K562 (cell line): ENCODE data around the gene RBM12. TPM values are rescaled to one million over a fixed set of nuclear protein-coding genes. Genes with fewer than 3 reads are reported as not detected.

ENCODE experiments used
- ATAC-seq: fragments of 200-7000 bp; cut with Tn5 transposase; 3 replicates; pipeline ENCODE4 v1.9.1; 2020; ENCODE audit warnings: moderate library complexity
- BruUV-seq: library from RNA; stranded (reverse); fragments of 400-500 nt; replicated peaks from 2 replicates; lab custom pipeline; 2021; lab: Mats Ljungman, UMichigan
- CTCF ChIA-PET: fragments of 300-600 bp; formaldehyde crosslinking; extraction: SDS; loops from one replicate; lab custom pipeline; 2021; ENCODE audit warnings: low intra/inter-chr PET ratio; lab: Yijun Ruan, JAX
- POLR2A ChIA-PET: fragments of 300-600, 350-650 bp; sonication (Branson Sonifier 250); formaldehyde crosslinking; extraction: SDS; loops from one replicate; lab custom pipeline; 2021; ENCODE audit warnings: antibody characterized with exemption, inconsistent platforms; lab: Yijun Ruan, JAX
- DNase-seq, 4 experiments: peaks; one replicate each; pipeline versions ENCODE4 v3.0.0 to v3.0.0-alpha.2; 2011 to 2018; ENCODE audit warnings: low spot score in 3 of 4, mixed read lengths in 3 of 4; ENCODE audit errors: extremely low read depth in 1 of 4
- FAIRE-seq: peaks from 2 replicates; lab custom pipeline; 2011; peaks lifted over from hg19 to GRCh38; lab: Jason Lieb, UNC
- H2AFZ ChIP-seq: 2 replicates; pipeline ENCODE4 v1.6.0; 2011; ENCODE audit warnings: low read depth, low read length, control low read depth, inconsistent platforms
- H3K27ac ChIP-seq: fragments of 200-600 bp; 3 replicates; pipeline ENCODE4 v1.8.0; 2011; ENCODE audit warnings: low read depth, mild to moderate bottlenecking, control low read depth, inconsistent platforms, low read length, moderate library complexity, mixed read lengths; ENCODE audit errors: extremely low read depth
- H3K27me3 ChIP-seq, 2 experiments: fragments of 300-600 bp in 1 of 2; 2 replicates in 1 of 2; 3 replicates in 1 of 2; pipeline versions ENCODE4 v1.6.0 to v1.8.0; 2011; ENCODE audit warnings: inconsistent platforms in 2 of 2, low read length in 2 of 2, mild to moderate bottlenecking in 1 of 2, mixed read lengths in 1 of 2, moderate library complexity in 1 of 2; ENCODE audit not compliant: control insufficient read depth in 2 of 2, insufficient read depth in 2 of 2
- H3K36me3 ChIP-seq: fragments of 300-600 bp; 3 replicates; pipeline ENCODE4 v1.8.0; 2011; ENCODE audit warnings: mild to moderate bottlenecking, low read length, inconsistent platforms; ENCODE audit not compliant: control insufficient read depth, insufficient read depth
- H3K4me1 ChIP-seq, 2 experiments: fragments of 200-600 bp in 1 of 2; replicated peaks in 1 of 2; 2 replicates in 1 of 2; 3 replicates in 1 of 2; pipeline versions ENCODE4 v1.5.1 to v1.8.0; 2011; ENCODE audit warnings: inconsistent platforms in 2 of 2, low read length in 2 of 2, mild to moderate bottlenecking in 1 of 2, mixed read lengths in 1 of 2, moderate library complexity in 1 of 2; ENCODE audit not compliant: control insufficient read depth in 2 of 2, insufficient read depth in 2 of 2
- H3K4me2 ChIP-seq: 2 replicates; pipeline ENCODE4 v1.6.1; 2011; ENCODE audit warnings: low read length, control low read depth, inconsistent platforms, mixed read lengths; ENCODE audit not compliant: insufficient read depth
- H3K4me3 ChIP-seq: fragments of 200-600 bp; sonication (generic), shearing (Covaris generic); 2 replicates; pipeline ENCODE4 v1.5.1; 2016; ENCODE audit warnings: control low read depth, inconsistent platforms
- H3K79me2 ChIP-seq: fragments of 200-600 bp; 3 replicates; pipeline ENCODE4 v1.8.0; 2011; ENCODE audit warnings: low read length, inconsistent platforms; ENCODE audit not compliant: control insufficient read depth, insufficient read depth
- H3K9ac ChIP-seq, 2 experiments: 2 replicates each; pipeline versions ENCODE4 v1.6.0 to v1.6.1; 2011; ENCODE audit warnings: low read depth in 2 of 2, low read length in 2 of 2, control low read depth in 1 of 2, inconsistent platforms in 1 of 2, mild to moderate bottlenecking in 1 of 2, mixed read lengths in 1 of 2; ENCODE audit not compliant: insufficient read depth in 1 of 2
- H3K9me1 ChIP-seq: one replicate; pipeline ENCODE4 v1.6.0; 2011; ENCODE audit warnings: inconsistent platforms, mild to moderate bottlenecking, low read length, moderate library complexity; ENCODE audit not compliant: control insufficient read depth, insufficient read depth
- H3K9me3 ChIP-seq: replicated peaks from 2 replicates; pipeline ENCODE4 v1.5.1; 2011; ENCODE audit warnings: low read depth, low read length, inconsistent platforms; ENCODE audit not compliant: control insufficient read depth, insufficient read depth
- H4K20me1 ChIP-seq: replicated peaks from 2 replicates; pipeline ENCODE4 v1.6.1; 2011; ENCODE audit warnings: low read length, inconsistent platforms, mixed read lengths; ENCODE audit not compliant: control insufficient read depth, insufficient read depth
- CBX2 ChIP-seq: fragments of 200-600 bp; sonication (generic); IDR thresholded peaks from one replicate; pipeline ENCODE4 v1.6.1; 2012; ENCODE audit warnings: mild to moderate bottlenecking, low read length, inconsistent platforms; ENCODE audit not compliant: insufficient read depth, poor library complexity, severe bottlenecking
- GATAD2A ChIP-seq: fragments of 450-650 bp; IDR thresholded peaks from 2 replicates; pipeline ENCODE4 v1.6.1; 2017
- HMG20B ChIP-seq: fragments of 250-450 bp; sonication (Bioruptor Pico); IDR thresholded peaks from 2 replicates; pipeline ENCODE4 v1.5.0; 2021; ENCODE audit warnings: mild to moderate bottlenecking
- MCM2 ChIP-seq: fragments of 450-650 bp; IDR thresholded peaks from 2 replicates; pipeline ENCODE4 v1.6.1; 2017; ENCODE audit warnings: low read depth, mild to moderate bottlenecking
- NFIC ChIP-seq: fragments of 450-650 bp; IDR thresholded peaks from 2 replicates; pipeline ENCODE4 v1.6.1; 2017; ENCODE audit warnings: mild to moderate bottlenecking, inconsistent platforms
- NR2C2 ChIP-seq, 2 experiments: fragments of 200-800 bp in 1 of 2; sonication (Bioruptor generic) in 1 of 2; sonication (generic) in 1 of 2; formaldehyde crosslinking in 1 of 2; IDR thresholded peaks; 2 replicates each; pipeline versions ENCODE4 v1.6.1 to v1.8.0; 2016 to 2022; ENCODE audit warnings: mild to moderate bottlenecking in 1 of 2, missing compliant biosample characterization in 1 of 2, missing genetic modification characterization in 1 of 2, missing genetic modification reagents in 1 of 2
- NR2F6 ChIP-seq: fragments of 450-650 bp; formaldehyde crosslinking; IDR thresholded peaks from 2 replicates; pipeline ENCODE4 v1.4.0; 2020; ENCODE audit warnings: mild to moderate bottlenecking
- PYGO2 ChIP-seq: fragments of 450-650 bp; IDR thresholded peaks from 2 replicates; pipeline ENCODE4 v1.6.1; 2016; ENCODE audit warnings: mild to moderate bottlenecking, missing genetic modification characterization, moderate library complexity, missing compliant biosample characterization
- RFX1 ChIP-seq: fragments of 450-650 bp; IDR thresholded peaks from 2 replicates; pipeline ENCODE4 v1.6.1; 2016; ENCODE audit warnings: mild to moderate bottlenecking, moderate library complexity
- SAFB2 ChIP-seq: fragments of 200-400 bp; formaldehyde crosslinking; IDR thresholded peaks from 2 replicates; pipeline ENCODE4 v1.6.1; 2018; ENCODE audit warnings: borderline replicate concordance, low read length, low read depth, moderate library complexity; ENCODE audit not compliant: severe bottlenecking
- U2AF2 ChIP-seq: fragments of 200-400 bp; formaldehyde crosslinking; optimal IDR thresholded peaks from 2 replicates; pipeline ENCODE3; 2017; ENCODE audit warnings: low read depth, mild to moderate bottlenecking, low read length
- ZNF561 ChIP-seq: fragments of 450-650 bp; formaldehyde crosslinking; conservative IDR thresholded peaks from 2 replicates; pipeline ENCODE4 v1.4.0; 2020; ENCODE audit warnings: mild to moderate bottlenecking, moderate library complexity
- ZSCAN32 ChIP-seq: fragments of 450-650 bp; formaldehyde crosslinking; IDR thresholded peaks from 2 replicates; pipeline ENCODE4 v1.4.0; 2020; ENCODE audit warnings: mild to moderate bottlenecking, moderate library complexity
- WGBS: fragments of 100-300 bp; shearing (Covaris generic); methylation state at CpG from one replicate; pipeline ENCODE4 v1.1.6; 2016; ENCODE audit warnings: low coverage, mixed read lengths; ENCODE audit not compliant: insufficient coverage; ENCODE audit errors: missing lambda C conversion rate; 5-methylcytosine and 5-hydroxymethylcytosine counted together
- in situ Hi-C: fragments of 300-500 bp; cut with MboI; formaldehyde crosslinking; loops from 4 replicates; pipeline ENCODE4 v1.15.0; 2018; ENCODE audit warnings: inconsistent platforms, mixed read lengths
- intact Hi-C: fragments of 100-400 bp; cut with micrococcal nuclease; formaldehyde crosslinking; loops from 2 replicates; pipeline ENCODE4 v1.14.2; 2022
- polyA plus RNA-seq, 8 experiments: library from polyadenylated mRNA; depleted of rRNA in 4 of 8; stranded (reverse) in 5 of 8; unstranded in 3 of 8; fragments of >200 nt; fragmentation: Nextera tagmentation in 2 of 8; fragmentation: Illumina TruSeq in 1 of 8; extraction: Ambion mirVana in 2 of 8; extraction: Trizol in 1 of 8; gene quantifications; 2 replicates each; pipeline versions ENCODE4 v1.2.1 to v1.2.3, GENCODE V29; 2011 to 2014; ENCODE audit warnings: inconsistent platforms in 1 of 8, missing spikeins in 1 of 8
- total RNA-seq, 7 experiments: library from RNA; depleted of rRNA in 6 of 7; stranded (reverse); fragments of >200 nt in 6 of 7; fragmentation: Illumina TruSeq in 2 of 7; extraction: Trizol in 2 of 7; gene quantifications; 2 replicates each; pipeline versions ENCODE4 v1.2.1 to v1.2.3, GENCODE V29; 2011 to 2021; ENCODE audit warnings: low replicate concordance in 1 of 7
- TF ChIP-seq, protein P1 (sequence below): fragments of 450-650 bp; IDR thresholded peaks from one replicate; pipeline ENCODE4 v1.6.1; 2018; ENCODE audit warnings: mild to moderate bottlenecking, moderate library complexity; ENCODE audit not compliant: partially characterized antibody
- TF ChIP-seq, protein P2 (sequence below): IDR thresholded peaks from 2 replicates; pipeline ENCODE4 v1.6.1; 2011; ENCODE audit not compliant: insufficient read length; ENCODE audit errors: extremely low read depth
- TF ChIP-seq, protein P3 (sequence below): fragments of 250-450 bp; sonication (Bioruptor Pico); IDR thresholded peaks from 2 replicates; pipeline ENCODE4 v1.8.0; 2022; ENCODE audit warnings: moderate library complexity, mild to moderate bottlenecking, inconsistent platforms

RBM12 gene
- total and polyA plus RNA-seq, 9 of the 15 experiments (the other 6 are each of a cell fraction or from before 2014, with no cell fraction given): 5.0 to 162 (median 73.3) TPM

DNA sequence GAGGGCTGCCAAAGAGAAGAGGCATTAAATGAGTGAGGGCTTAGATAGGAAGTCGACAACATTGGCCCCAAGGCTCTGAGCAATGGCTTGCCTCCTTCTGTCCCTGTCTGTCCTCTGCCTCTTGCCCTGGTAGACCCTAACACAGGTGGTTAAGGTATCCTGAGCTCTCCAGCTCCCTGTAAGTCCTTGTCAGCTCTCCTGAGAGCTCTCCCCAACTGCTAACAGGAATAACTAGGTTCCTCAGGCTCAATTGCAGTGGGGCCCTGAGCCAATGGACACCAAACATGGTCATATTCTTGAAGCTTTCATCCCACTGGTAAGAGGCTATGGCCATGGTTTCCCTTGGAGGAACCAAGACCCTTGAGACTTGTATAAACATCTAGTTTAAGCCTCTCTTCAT is 5.0 kb upstream of the RBM12 start:
- no peak for FAIRE-seq
- Histone ChIP-seq H3K4me1 (peaks cover 0 to 6% of the 10 kb centered on the region in 2 experiments; a peak in 2 of 5 replicates), H3K27me3 (no peaks in the 10 kb centered on the region), H3K79me2 (peaks cover 5% of the 10 kb centered on the region), H4K20me1 (no peaks in the 10 kb centered on the region), H3K9ac (no peak overlapping the region), H3K9me1 (no peaks in the 10 kb centered on the region), H2AFZ (no peak overlapping the region), H3K27ac (no peak overlapping the region), H3K4me2 (no peak overlapping the region), H3K36me3 (peaks cover 59% of the 10 kb centered on the region), H3K9me3 (no peaks in the 10 kb centered on the region), H3K4me3 (no peak overlapping the region)
- WGBS: 36% methylated on average over 1 of the region's 1 CpG
- TF ChIP-seq SAFB2: no peak
- no peak for TF ChIP-seq GATAD2A
- TF ChIP-seq U2AF2: no peak
- TF ChIP-seq NR2C2 (CRISPR knock-in tag; IDR thresholded peaks at IDR 0.05): no peak
- TF ChIP-seq NR2C2 (tag; IDR thresholded peaks at IDR 0.05): no peak
- TF ChIP-seq, protein P1, sequence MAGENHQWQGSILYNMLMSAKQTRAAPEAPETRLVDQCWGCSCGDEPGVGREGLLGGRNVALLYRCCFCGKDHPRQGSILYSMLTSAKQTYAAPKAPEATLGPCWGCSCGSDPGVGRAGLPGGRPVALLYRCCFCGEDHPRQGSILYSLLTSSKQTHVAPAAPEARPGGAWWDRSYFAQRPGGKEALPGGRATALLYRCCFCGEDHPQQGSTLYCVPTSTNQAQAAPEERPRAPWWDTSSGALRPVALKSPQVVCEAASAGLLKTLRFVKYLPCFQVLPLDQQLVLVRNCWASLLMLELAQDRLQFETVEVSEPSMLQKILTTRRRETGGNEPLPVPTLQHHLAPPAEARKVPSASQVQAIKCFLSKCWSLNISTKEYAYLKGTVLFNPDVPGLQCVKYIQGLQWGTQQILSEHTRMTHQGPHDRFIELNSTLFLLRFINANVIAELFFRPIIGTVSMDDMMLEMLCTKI: no peak
- TF ChIP-seq ZNF561 (CRISPR knock-in tag): no peak
- TF ChIP-seq MCM2: no peak
- no peak for TF ChIP-seq CBX2
- no peak for TF ChIP-seq ZSCAN32
- TF ChIP-seq, protein P2, sequence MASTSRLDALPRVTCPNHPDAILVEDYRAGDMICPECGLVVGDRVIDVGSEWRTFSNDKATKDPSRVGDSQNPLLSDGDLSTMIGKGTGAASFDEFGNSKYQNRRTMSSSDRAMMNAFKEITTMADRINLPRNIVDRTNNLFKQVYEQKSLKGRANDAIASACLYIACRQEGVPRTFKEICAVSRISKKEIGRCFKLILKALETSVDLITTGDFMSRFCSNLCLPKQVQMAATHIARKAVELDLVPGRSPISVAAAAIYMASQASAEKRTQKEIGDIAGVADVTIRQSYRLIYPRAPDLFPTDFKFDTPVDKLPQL: no peak
- no peak for TF ChIP-seq PYGO2 (tag)
- no peak for TF ChIP-seq RFX1
- TF ChIP-seq NR2F6 (CRISPR knock-in tag): no peak
- TF ChIP-seq, protein P3, sequence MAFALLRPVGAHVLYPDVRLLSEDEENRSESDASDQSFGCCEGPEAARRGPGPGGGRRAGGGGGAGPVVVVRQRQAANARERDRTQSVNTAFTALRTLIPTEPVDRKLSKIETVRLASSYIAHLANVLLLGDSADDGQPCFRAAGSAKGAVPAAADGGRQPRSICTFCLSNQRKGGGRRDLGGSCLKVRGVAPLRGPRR (CRISPR knock-in tag): no peak
- TF ChIP-seq NFIC: no peak
- TF ChIP-seq HMG20B (CRISPR knock-in tag): no peak
- CTCF ChIA-PET: no interaction called here
- BruUV-seq: no TSS peak
- POLR2A ChIA-PET: interaction anchor here (0.6 to 1.0 kb wide), 3 partner anchors 17 to 107 kb away, joined by 3 to 4 read pairs (median 3); no protein-coding TSS in a partner anchor
- intact Hi-C loops (no loop called here), in situ Hi-C loops (no loop called here)
- DNase-seq: no peak
- ATAC-seq: no peak
